CD4-positive, CD25-positive, alpha-beta regulatory T cell (primary cell): ENCODE results near the gene CDH13. TPM values are rescaled to one million over a fixed set of nuclear protein-coding genes. Genes with fewer than 3 reads are reported as not detected.

Experiments
- ATAC-seq, 2 donors: fragments of 150-1000 bp; cut with Tn5 transposase; one replicate each; pipeline ENCODE4 v1.10.0; 2021; ENCODE audit warnings: low read depth in 2 of 2, moderate number of reproducible peaks in 2 of 2, moderate library complexity in 1 of 2
- DNase-seq, 3 donors: peaks; one replicate each; pipeline versions ENCODE4 v3.0.0 to v3.0.0-alpha.2; 2012 to 2022; ENCODE audit warnings: mixed read lengths in 1 of 3
- H3K27ac ChIP-seq: one replicate; pipeline ENCODE4 v1.7.0; 2013; ENCODE audit warnings: mild to moderate bottlenecking, low read length; ENCODE audit not compliant: insufficient read depth, poor library complexity, severe bottlenecking
- H3K27me3 ChIP-seq: one replicate; pipeline ENCODE4 v1.7.0; 2013; ENCODE audit warnings: low read length; ENCODE audit not compliant: control insufficient read depth, insufficient read depth
- H3K36me3 ChIP-seq: one replicate; pipeline ENCODE4 v1.7.0; 2013; ENCODE audit warnings: mild to moderate bottlenecking, low read length, moderate library complexity; ENCODE audit not compliant: control insufficient read depth, insufficient read depth
- H3K4me1 ChIP-seq: 2 replicates; pipeline ENCODE4 v1.7.0; 2013; ENCODE audit warnings: mild to moderate bottlenecking, low read length; ENCODE audit not compliant: insufficient read depth, control insufficient read depth, poor library complexity, severe bottlenecking
- H3K4me3 ChIP-seq: one replicate; pipeline ENCODE4 v1.7.0; 2013; ENCODE audit warnings: low read depth, mild to moderate bottlenecking, low read length, moderate library complexity
- H3K9me3 ChIP-seq, 2 experiments: 1 replicate in 1 of 2; 2 replicates in 1 of 2; pipeline ENCODE4 v1.7.0; 2013; ENCODE audit warnings: low read length in 2 of 2, mild to moderate bottlenecking in 1 of 2, moderate library complexity in 1 of 2; ENCODE audit not compliant: control insufficient read depth in 2 of 2
- H3K27ac Mint-ChIP-seq, 3 donors: one replicate each; pipeline ENCODE4 v1.8.0; 2020 to 2022; ENCODE audit warnings: mild to moderate bottlenecking in 3 of 3, mixed read lengths in 3 of 3, moderate library complexity in 2 of 3
- H3K27me3 Mint-ChIP-seq: one replicate; pipeline ENCODE4 v1.8.0; 2022; ENCODE audit warnings: mild to moderate bottlenecking, mixed read lengths
- H3K36me3 Mint-ChIP-seq: one replicate; pipeline ENCODE4 v1.8.0; 2020; ENCODE audit warnings: mixed read lengths
- H3K4me1 Mint-ChIP-seq, 4 donors: one replicate each; pipeline ENCODE4 v1.8.0; 2020 to 2022; ENCODE audit warnings: mixed read lengths in 4 of 4, mild to moderate bottlenecking in 1 of 4
- H3K4me3 Mint-ChIP-seq, 4 donors: one replicate each; pipeline ENCODE4 v1.8.0; 2020 to 2022; ENCODE audit warnings: mild to moderate bottlenecking in 4 of 4, mixed read lengths in 4 of 4, moderate library complexity in 3 of 4
- H3K9me3 Mint-ChIP-seq, 7 donors: one replicate each; pipeline ENCODE4 v1.8.0; 2020 to 2022; ENCODE audit warnings: mixed read lengths in 7 of 7, mild to moderate bottlenecking in 3 of 7, moderate library complexity in 2 of 7
- polyA plus RNA-seq, 4 donors: library from polyadenylated mRNA; unstranded; fragments of 300-500 nt; fragmentation: Illumina TruSeq; gene quantifications; one replicate each; pipeline ENCODE4 v1.2.3, GENCODE V29; 2021
- total RNA-seq: library from RNA; stranded (reverse); gene quantifications from one replicate; pipeline ENCODE4 v1.2.3, GENCODE V29; 2022

Gene CDH13
- total and polyA plus RNA-seq, 5 donors from 2014 or later = not detected

GRCh38 chr16:83113317-83113716 is 486.5 kb downstream of the CDH13 start:
- Mint-ChIP-seq H3K9me3 (peaks cover 0 to 5% (median 0%) of the 10 kb centered on the region in 7 donors), H3K27me3 (peaks cover 4% of the 10 kb centered on the region), H3K4me1 (no peaks in the 10 kb centered on the region), H3K27ac (no peak overlapping the region), H3K4me3 (no peak overlapping the region), H3K36me3 (no peaks in the 10 kb centered on the region)
- Histone ChIP-seq H3K27ac (no peak overlapping the region), H3K36me3 (no peaks in the 10 kb centered on the region), H3K4me1 (no peaks in the 10 kb centered on the region), H3K4me3 (no peak overlapping the region), H3K27me3 (no peaks in the 10 kb centered on the region), H3K9me3 (no peaks in the 10 kb centered on the region)
- no peak for ATAC-seq
- DNase-seq = no peak

GRCh38 chr16:83113811-83114210 is 487.0 kb downstream of the CDH13 start:
- no peaks in the 10 kb centered on the region for H3K9me3 ChIP-seq
- no peaks in the 10 kb centered on the region for H3K4me1 Mint-ChIP-seq
- no peak for ATAC-seq
- peaks cover 0 to 3% (median 0%) of the 10 kb centered on the region in 7 donors for H3K9me3 Mint-ChIP-seq
- no peak for DNase-seq
- H3K4me3 Mint-ChIP-seq = no peak overlapping the region
- no peaks in the 10 kb centered on the region for H3K36me3 ChIP-seq
- no peaks in the 10 kb centered on the region for H3K4me1 ChIP-seq
- no peaks in the 10 kb centered on the region for H3K27me3 ChIP-seq
- no peaks in the 10 kb centered on the region for H3K36me3 Mint-ChIP-seq
- no peak overlapping the region for H3K4me3 ChIP-seq
- peaks cover 4% of the 10 kb centered on the region for H3K27me3 Mint-ChIP-seq
- no peak overlapping the region for H3K27ac ChIP-seq
- no peak overlapping the region for H3K27ac Mint-ChIP-seq

- Mint-ChIP-seq H3K4me3 (no peak overlapping the region), H3K4me1 (no peaks in the 10 kb centered on the region), H3K27me3 (peaks cover 4% of the 10 kb centered on the region), H3K27ac (no peak overlapping the region), H3K9me3 (peaks cover 0 to 3% (median 0%) of the 10 kb centered on the region in 7 donors), H3K36me3 (no peaks in the 10 kb centered on the region)
- no peaks in the 10 kb centered on the region for H3K36me3 ChIP-seq
- no peak for ATAC-seq
- no peak for DNase-seq
- H3K27me3 ChIP-seq = no peaks in the 10 kb centered on the region
- no peak overlapping the region for H3K4me3 ChIP-seq
- no peaks in the 10 kb centered on the region for H3K4me1 ChIP-seq
- H3K27ac ChIP-seq = no peak overlapping the region
- H3K9me3 ChIP-seq = no peaks in the 10 kb centered on the region
Observed at GRCh38 chr16:83115491-83116232, 488.9 kb downstream of the CDH13 start.

- H3K27me3 ChIP-seq = no peaks in the 10 kb centered on the region
- peaks cover 4% of the 10 kb centered on the region for H3K27me3 Mint-ChIP-seq
- H3K27ac Mint-ChIP-seq = no peak overlapping the region
- no peak overlapping the region for H3K4me3 Mint-ChIP-seq
- no peaks in the 10 kb centered on the region for H3K36me3 Mint-ChIP-seq
- H3K4me1 ChIP-seq = no peaks in the 10 kb centered on the region
- no peaks in the 10 kb centered on the region for H3K36me3 ChIP-seq
- H3K27ac ChIP-seq = no peak overlapping the region
- H3K9me3 Mint-ChIP-seq = peaks cover 0 to 3% (median 0%) of the 10 kb centered on the region in 7 donors
- ATAC-seq (no peak), DNase-seq (no peak)
- H3K4me1 Mint-ChIP-seq = no peaks in the 10 kb centered on the region
- no peak overlapping the region for H3K4me3 ChIP-seq
- no peaks in the 10 kb centered on the region for H3K9me3 ChIP-seq
Observed at GRCh38 chr16:83116274-83116892, 489.6 kb downstream of the CDH13 start.

GRCh38 chr16:83117810-83118209 is 491.0 kb downstream of the CDH13 start:
- no peak for DNase-seq
- Histone ChIP-seq H3K36me3 (no peaks in the 10 kb centered on the region), H3K27ac (no peak overlapping the region), H3K27me3 (no peaks in the 10 kb centered on the region), H3K9me3 (no peaks in the 10 kb centered on the region), H3K4me1 (no peaks in the 10 kb centered on the region), H3K4me3 (no peak overlapping the region)
- Mint-ChIP-seq H3K4me1 (no peaks in the 10 kb centered on the region), H3K27me3 (peaks cover 2% of the 10 kb centered on the region), H3K27ac (no peak overlapping the region), H3K36me3 (no peaks in the 10 kb centered on the region), H3K4me3 (no peak overlapping the region), H3K9me3 (peaks cover 0 to 3% (median 0%) of the 10 kb centered on the region in 7 donors)
- ATAC-seq = no peak

GRCh38 chr16:83118365-83118764 is 491.6 kb downstream of the CDH13 start:
- Mint-ChIP-seq H3K4me3 (no peak overlapping the region), H3K36me3 (no peaks in the 10 kb centered on the region), H3K9me3 (peaks cover 0 to 5% (median 0%) of the 10 kb centered on the region in 7 donors)

GRCh38 chr16:83125999-83126568 is 499.3 kb downstream of the CDH13 start:
- Mint-ChIP-seq H3K4me1 (no peaks in the 10 kb centered on the region), H3K9me3 (peaks cover 0 to 32% (median 12%) of the 10 kb centered on the region in 7 donors), H3K27ac (no peak overlapping the region), H3K4me3 (no peak overlapping the region), H3K27me3 (no peaks in the 10 kb centered on the region), H3K36me3 (no peaks in the 10 kb centered on the region)
- Histone ChIP-seq H3K4me3 (no peak overlapping the region), H3K4me1 (no peaks in the 10 kb centered on the region), H3K9me3 (peaks cover 0 to 2% of the 10 kb centered on the region in 2 experiments), H3K27me3 (no peaks in the 10 kb centered on the region), H3K27ac (no peak overlapping the region), H3K36me3 (no peaks in the 10 kb centered on the region)
- ATAC-seq (no peak), DNase-seq (no peak)

More at GRCh38 chr16:83118365-83118764, 491.6 kb downstream of the CDH13 start:
- Mint-ChIP-seq H3K27ac (no peak overlapping the region), H3K4me1 (no peaks in the 10 kb centered on the region), H3K27me3 (no peaks in the 10 kb centered on the region)
- Histone ChIP-seq H3K9me3 (no peaks in the 10 kb centered on the region), H3K27me3 (no peaks in the 10 kb centered on the region), H3K4me1 (no peaks in the 10 kb centered on the region), H3K27ac (no peak overlapping the region), H3K4me3 (no peak overlapping the region), H3K36me3 (no peaks in the 10 kb centered on the region)
- DNase-seq (no peak), ATAC-seq (no peak)
